Psoas muscle (tissue), 8 donors: Measurements from ENCODE around the gene IVL. TPM values are rescaled to one million over a fixed set of nuclear protein-coding genes. Genes with fewer than 3 reads are reported as not detected.

Experiments
- ATAC-seq, 4 donors: fragments of 200-7000 bp; cut with Tn5 transposase; one replicate each; pipeline ENCODE4 v1.9.1; 2020; ENCODE audit warnings: moderate library complexity in 3 of 4, mild to moderate bottlenecking in 2 of 4
- DNase-seq, 2 donors: peaks; one replicate each; pipeline ENCODE4 v3.0.0-alpha.2; 2020
- H3K27ac ChIP-seq: fragments of 200-600 bp; one replicate; pipeline ENCODE4 v1.8.0; 2022
- H3K27me3 ChIP-seq, 3 donors: fragments of 200-600 bp in 1 of 3; one replicate each; pipeline versions ENCODE4 v1.6.1 to v1.8.0; 2013 to 2022; ENCODE audit warnings: low read length in 2 of 3, mild to moderate bottlenecking in 2 of 3, moderate library complexity in 1 of 3; ENCODE audit not compliant: insufficient read depth in 3 of 3
- H3K36me3 ChIP-seq, 2 donors: fragments of 200-600 bp in 1 of 2; one replicate each; pipeline versions ENCODE4 v1.6.1 to v1.8.0; 2013 to 2022; ENCODE audit warnings: low read depth in 1 of 2, mild to moderate bottlenecking in 1 of 2, moderate library complexity in 1 of 2; ENCODE audit not compliant: insufficient read depth in 1 of 2
- H3K4me1 ChIP-seq: fragments of 200-600 bp; one replicate; pipeline ENCODE4 v1.8.0; 2022
- H3K4me3 ChIP-seq: fragments of 200-600 bp; one replicate; pipeline ENCODE4 v1.8.0; 2022; ENCODE audit warnings: mild to moderate bottlenecking
- H3K9me3 ChIP-seq: fragments of 200-600 bp; one replicate; pipeline ENCODE4 v1.8.0; 2022
- CTCF ChIP-seq: fragments of 200-600 bp; IDR thresholded peaks from one replicate; pipeline ENCODE4 v1.8.0; 2022; ENCODE audit warnings: antibody characterized with exemption
- WGBS, 3 donors: extraction: QIAGEN DNeasy Blood & Tissue Kit; methylation state at CpG; one replicate each; pipeline versions ENCODE4 v1.1.6 to v1.1.7; 2013; 5-methylcytosine and 5-hydroxymethylcytosine counted together
- intact Hi-C, 2 donors: fragments of 100-400 bp; cut with DNase I; formaldehyde crosslinking; loops; one replicate each; pipeline versions ENCODE4 v1.11.0 to v1.14.2; 2022
- long read RNA-seq, 2 donors: library from polyadenylated mRNA; unstranded; transcript quantifications; one replicate each; pipeline ENCODE4 v2.0.0, GENCODE V29; 2021
- polyA plus RNA-seq, 3 donors: library from polyadenylated mRNA; stranded (reverse); fragments of 200-250 nt; gene quantifications; one replicate each; pipeline ENCODE4 v1.2.3, GENCODE V29; 2013
- total RNA-seq, 4 donors: library from RNA; stranded (reverse); fragmentation: NEBNext Ultra II Directional in 2 of 4; extraction: Animal tissue kit (Norgen Biotek cat#: 25700) in 2 of 4; gene quantifications; one replicate each; pipeline versions ENCODE4 v1.2.1 to v1.2.4, GENCODE V29; 2021 to 2023
- donor health status: healthy with polysubstance abuse.
- donor health status: DM: no; HTN: no; CAD: no; lungs with moderate emphysema.
- donor health status: Bipolar disorder and iron deficiency.
- donor health status: healthy.
- donor health status: DM: yes; HTN: yes; CAD: no.
- donor health status: DM: no; HTN: no; CAD: no.
- donor health status: DM: no; HTN: no; CAD: no.
- donor health status: DM: yes; HTN: yes; CAD: no.

The IVL gene
- total RNA-seq, result not detected
- under 1 TPM in 1 of 3 donors, not detected in 2; 0.04 TPM for polyA plus RNA-seq
- long read RNA-seq, donor 1, result 0 reads
- long read RNA-seq, donor 2, result 0 reads

GRCh38 chr1:152907686-152908601, at the start of gene IVL:
IVL (plus strand) TSS chr1:152908546; CDS start chr1:152909798, 1,252 bp downstream.
- ATAC-seq (no peak), DNase-seq (no peak)
- H3K27me3 ChIP-seq, result peaks cover 0 to 4% (median 0%) of the 10 kb centered on the region in 3 donors
- H3K9me3 ChIP-seq, result no peaks in the 10 kb centered on the region
- TF ChIP-seq CTCF, result no peak
- no peak within 1 kb of the TSS for H3K27ac ChIP-seq
- H3K4me1 ChIP-seq, result no peaks in the 10 kb centered on the region
- 60 to 66% (median 63%) methylated on average over 4 of the region's 4 CpGs for WGBS, 3 donors
- intact Hi-C loops, result no loop called here
- H3K4me3 ChIP-seq, result no peak within 1 kb of the TSS
- H3K36me3 ChIP-seq, result no peaks in the 10 kb centered on the region

- Histone ChIP-seq H3K9me3 (no peaks in the 10 kb centered on the region), H3K4me3 (no peak within 1 kb of the TSS), H3K4me1 (no peaks in the 10 kb centered on the region), H3K27ac (no peak within 1 kb of the TSS), H3K27me3 (no peaks in the 10 kb centered on the region), H3K36me3 (no peaks in the 10 kb centered on the region)
- WGBS, 3 donors, result 70 to 90% (median 81%) methylated on average over 3 of the region's 3 CpGs
- TF ChIP-seq CTCF, result no peak
- DNase-seq (no peak), ATAC-seq (no peak)
- intact Hi-C loops, result no loop called here
These were observed 48.6 kb upstream of the IVL start, which contains the start of gene LCE7A for GRCh38 chr1:152859696-152860095. LCE7A (plus strand) TSS chr1:152859996; CDS start chr1:152860698, 702 bp downstream.

GRCh38 chr1:152860129-152860528, 48.2 kb upstream of the IVL start:
- DNase-seq, result no peak
- no peaks in the 10 kb centered on the region for H3K4me1 ChIP-seq
- no peak overlapping the region for H3K4me3 ChIP-seq
- 63 to 75% (median 65%) methylated on average over 3 of the region's 3 CpGs for WGBS, 3 donors
- no peak for TF ChIP-seq CTCF
- H3K9me3 ChIP-seq, result no peaks in the 10 kb centered on the region
- no peak overlapping the region for H3K27ac ChIP-seq
- no peaks in the 10 kb centered on the region for H3K36me3 ChIP-seq
- intact Hi-C loops, result no loop called here
- no peak for ATAC-seq
- H3K27me3 ChIP-seq, result no peaks in the 10 kb centered on the region

- DNase-seq (no peak), ATAC-seq (no peak)
- Histone ChIP-seq H3K9me3 (no peaks in the 10 kb centered on the region), H3K27me3 (no peaks in the 10 kb centered on the region), H3K4me3 (no peak overlapping the region), H3K27ac (no peak overlapping the region), H3K36me3 (no peaks in the 10 kb centered on the region), H3K4me1 (no peaks in the 10 kb centered on the region)
- TF ChIP-seq CTCF, result no peak
- intact Hi-C loops, result no loop called here
- 67 to 69% (median 68%) methylated on average over 4 of the region's 4 CpGs for WGBS, 3 donors
These were observed 47.0 kb upstream of the IVL start for GRCh38 chr1:152861374-152861773.
